Ovary (tissue), 3 donors: ENCODE measurements around the gene FER.

Experiments used
- CTCF ChIP-seq, 3 donors: fragments of 450-650 bp in 2 of 3; fragments of 200-600 bp in 1 of 3; IDR thresholded peaks; one replicate each; pipeline versions ENCODE4 v1.5.1 to v1.8.0; 2016 to 2022; ENCODE audit warnings: antibody characterized with exemption in 3 of 3, mild to moderate bottlenecking in 1 of 3
- EP300 ChIP-seq: sonication (generic); formaldehyde crosslinking; IDR thresholded peaks from one replicate; pipeline ENCODE4 v1.6.1; 2017; ENCODE audit warnings: antibody characterized with exemption
- POLR2A ChIP-seq: fragments of 450-650 bp; IDR thresholded peaks from one replicate; pipeline ENCODE4 v1.6.1; 2017; ENCODE audit warnings: antibody characterized with exemption, mild to moderate bottlenecking, moderate library complexity
- donor health status: DM: no; HTN: no; CAD: no.

- no peak for TF ChIP-seq CTCF (IDR thresholded peaks at IDR 0.05)
- no peak for TF ChIP-seq POLR2A
- TF ChIP-seq EP300: no peak
These were observed 32.3 kb upstream of the FER start for GRCh38 chr5:108715408-108715807.
